GM12878 (cell line): ENCODE data around the gene EPO.

Source experiments
- SREBF2 ChIP-seq: IDR thresholded peaks from 2 replicates; pipeline ENCODE4 v1.6.1; 2012; ENCODE audit warnings: mild to moderate bottlenecking, low read length
- TF ChIP-seq, protein P1 (sequence below), 3 experiments: IDR thresholded peaks in 2 of 3; conservative IDR thresholded peaks in 1 of 3; 2 replicates each; pipeline ENCODE4 v1.5.1; 2011; ENCODE audit warnings: low read depth in 3 of 3, low read length in 3 of 3, mild to moderate bottlenecking in 3 of 3, control low read depth in 2 of 3, moderate library complexity in 2 of 3, inconsistent platforms in 1 of 3, mixed read lengths in 1 of 3; ENCODE audit not compliant: control insufficient read depth in 2 of 3, insufficient read depth in 1 of 3; ENCODE audit errors: extremely low read depth in 1 of 3

- no peak for TF ChIP-seq SREBF2
- TF ChIP-seq, protein P1, sequence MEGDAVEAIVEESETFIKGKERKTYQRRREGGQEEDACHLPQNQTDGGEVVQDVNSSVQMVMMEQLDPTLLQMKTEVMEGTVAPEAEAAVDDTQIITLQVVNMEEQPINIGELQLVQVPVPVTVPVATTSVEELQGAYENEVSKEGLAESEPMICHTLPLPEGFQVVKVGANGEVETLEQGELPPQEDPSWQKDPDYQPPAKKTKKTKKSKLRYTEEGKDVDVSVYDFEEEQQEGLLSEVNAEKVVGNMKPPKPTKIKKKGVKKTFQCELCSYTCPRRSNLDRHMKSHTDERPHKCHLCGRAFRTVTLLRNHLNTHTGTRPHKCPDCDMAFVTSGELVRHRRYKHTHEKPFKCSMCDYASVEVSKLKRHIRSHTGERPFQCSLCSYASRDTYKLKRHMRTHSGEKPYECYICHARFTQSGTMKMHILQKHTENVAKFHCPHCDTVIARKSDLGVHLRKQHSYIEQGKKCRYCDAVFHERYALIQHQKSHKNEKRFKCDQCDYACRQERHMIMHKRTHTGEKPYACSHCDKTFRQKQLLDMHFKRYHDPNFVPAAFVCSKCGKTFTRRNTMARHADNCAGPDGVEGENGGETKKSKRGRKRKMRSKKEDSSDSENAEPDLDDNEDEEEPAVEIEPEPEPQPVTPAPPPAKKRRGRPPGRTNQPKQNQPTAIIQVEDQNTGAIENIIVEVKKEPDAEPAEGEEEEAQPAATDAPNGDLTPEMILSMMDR (IDR thresholded peaks at IDR 0.05 in 2 of 3, conservative IDR thresholded peaks at IDR 0.05 in 1 of 3; ENCODE audit: control insufficient read depth in 2 of 3, extremely low read depth in 1 of 3, insufficient read depth in 1 of 3, low read depth in 3 of 3, low read length in 3 of 3), result no peak
Observed at GRCh38 chr7:100705753-100706671, 14.3 kb upstream of the EPO start, which contains the start of gene POP7.
